Measurements from ENCODE around the gene RGMA.
"Not testable (repeated sequence)": the region's sequence is repeated elsewhere in the genome, so short reads cannot be mapped to it uniquely, and the experiment has no call there.

RGMA gene

DNA sequence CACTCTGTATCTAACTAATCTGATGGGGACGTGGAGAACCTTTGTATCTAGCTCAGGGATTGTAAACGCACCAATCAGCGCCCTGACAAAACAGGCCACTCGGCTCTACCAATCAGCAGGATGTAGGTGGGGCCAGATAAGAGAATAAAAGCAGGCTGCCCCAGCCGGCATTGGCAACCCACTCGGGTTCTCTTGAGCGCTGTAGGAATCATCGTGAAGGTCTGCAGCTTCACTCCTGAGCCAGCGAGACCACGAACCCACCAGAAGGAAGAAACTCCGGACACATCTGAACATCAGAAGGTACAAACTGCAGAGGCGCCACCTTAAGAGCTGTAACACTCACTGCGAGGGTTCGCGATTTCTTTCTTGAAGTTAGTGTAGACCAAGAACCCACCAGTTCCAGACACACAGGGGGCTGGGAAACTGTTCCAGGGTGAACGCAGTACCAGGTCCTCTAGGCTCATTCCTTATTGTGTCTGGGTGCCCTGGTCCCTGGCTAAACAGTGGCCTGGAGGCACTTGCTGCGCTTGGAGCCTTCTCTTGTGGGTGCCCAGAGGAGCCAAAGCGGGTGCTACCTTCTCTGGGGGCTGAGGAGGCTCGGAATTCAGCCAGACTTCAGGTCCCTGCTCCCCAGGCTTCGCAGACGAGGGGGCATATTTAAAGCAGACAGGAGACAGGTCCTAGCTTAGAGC is 56.4 kb downstream of the RGMA start:
- not testable (repeated sequence) for DNase-seq

DNA sequence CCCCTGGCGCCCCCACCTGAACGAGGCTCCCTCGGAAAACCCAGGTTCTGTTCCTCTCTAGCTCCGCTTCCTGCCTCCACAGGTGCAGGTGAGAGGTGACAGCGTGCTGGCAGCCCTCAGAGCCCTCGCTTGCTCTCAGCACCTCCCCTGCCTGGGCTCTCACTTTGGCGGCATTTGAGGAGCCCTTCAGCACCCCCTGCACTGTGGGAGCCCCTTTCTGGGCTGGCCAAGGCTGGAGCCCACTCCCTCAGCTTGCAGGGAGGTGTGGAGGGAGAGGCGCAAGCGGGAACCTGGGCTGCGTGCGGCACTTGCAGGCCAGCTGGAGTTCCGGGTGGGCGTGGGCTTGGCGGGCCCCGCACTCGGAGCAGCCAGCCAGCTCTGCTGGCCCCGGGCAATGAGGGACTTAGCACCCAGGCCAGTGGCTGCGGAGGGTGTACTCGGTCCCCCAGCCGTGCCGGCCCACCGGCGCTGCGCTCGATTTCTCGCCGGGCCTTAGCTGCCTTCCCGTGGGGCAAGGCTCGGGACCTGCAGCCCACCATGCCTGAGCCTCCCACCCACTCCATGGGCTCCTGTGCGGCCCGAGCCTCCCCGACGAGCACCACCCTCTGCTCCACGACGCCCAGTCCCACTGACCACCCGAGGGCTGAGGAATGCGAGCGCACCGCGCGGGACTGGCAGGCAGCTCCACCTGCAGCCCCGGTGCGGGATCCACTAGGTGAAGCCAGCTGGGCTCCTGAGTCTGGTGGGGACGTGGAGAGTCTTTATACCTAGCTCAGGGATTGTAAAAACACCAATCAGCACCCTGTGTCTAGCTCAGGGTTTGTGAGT is 57.2 kb downstream of the RGMA start:
- DNase-seq = not testable (repeated sequence)

DNA sequence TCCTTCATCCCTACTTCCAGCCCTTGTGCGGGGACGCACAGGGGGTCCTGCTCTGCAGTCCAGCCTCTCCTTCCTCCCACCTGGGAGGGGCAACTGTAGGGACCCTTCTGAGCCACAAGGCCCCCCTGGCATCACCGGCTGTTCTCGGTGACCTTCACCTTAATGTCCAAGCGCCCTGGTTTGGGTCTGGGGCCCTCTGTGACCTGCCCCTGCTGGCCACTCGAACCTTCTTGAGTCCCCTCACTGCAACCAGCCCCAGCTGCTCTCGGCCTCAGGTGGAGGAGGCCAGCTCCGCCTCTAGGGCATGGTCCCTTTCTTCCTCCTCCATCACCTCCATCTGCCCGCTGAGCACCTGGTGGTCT is 57.9 kb downstream of the RGMA start:
- DNase-seq = no peak

- DNase-seq = no peak
These were observed 58.4 kb downstream of the RGMA start for GRCh38 chr15:93030430-93031102.

DNA sequence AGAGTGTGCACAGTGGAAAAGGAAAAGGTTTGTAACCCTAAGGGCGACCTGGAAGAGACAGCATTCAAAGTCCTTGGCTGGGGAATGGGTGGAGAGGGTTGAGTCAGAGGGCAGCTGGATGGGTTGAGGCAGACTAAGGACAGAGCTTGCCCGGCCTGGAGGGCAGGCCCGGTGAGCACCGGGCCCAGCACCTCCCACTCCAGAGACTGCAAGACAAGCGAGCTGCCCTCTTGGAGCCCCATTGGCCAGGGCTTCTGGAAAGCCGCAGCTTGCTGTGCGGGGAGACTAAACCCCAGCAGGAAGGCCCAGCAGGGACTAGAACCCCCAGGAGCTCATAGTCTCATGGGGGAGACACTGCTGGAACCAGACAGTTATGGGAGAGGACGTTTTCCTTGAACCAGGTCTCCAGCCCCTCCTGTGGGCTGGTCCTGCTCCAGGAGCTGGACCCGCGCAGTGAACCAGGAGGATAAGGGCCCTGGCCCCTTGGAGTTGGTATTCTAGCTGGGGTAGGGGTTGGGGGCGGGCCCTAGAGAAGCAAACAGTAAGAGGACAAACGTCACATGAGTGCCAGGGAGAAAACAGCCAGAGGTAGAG is 59.1 kb downstream of the RGMA start:
- DNase-seq = no peak

GRCh38 chr15:93029214-93029835 is 59.7 kb downstream of the RGMA start:
- no peak for DNase-seq

DNA sequence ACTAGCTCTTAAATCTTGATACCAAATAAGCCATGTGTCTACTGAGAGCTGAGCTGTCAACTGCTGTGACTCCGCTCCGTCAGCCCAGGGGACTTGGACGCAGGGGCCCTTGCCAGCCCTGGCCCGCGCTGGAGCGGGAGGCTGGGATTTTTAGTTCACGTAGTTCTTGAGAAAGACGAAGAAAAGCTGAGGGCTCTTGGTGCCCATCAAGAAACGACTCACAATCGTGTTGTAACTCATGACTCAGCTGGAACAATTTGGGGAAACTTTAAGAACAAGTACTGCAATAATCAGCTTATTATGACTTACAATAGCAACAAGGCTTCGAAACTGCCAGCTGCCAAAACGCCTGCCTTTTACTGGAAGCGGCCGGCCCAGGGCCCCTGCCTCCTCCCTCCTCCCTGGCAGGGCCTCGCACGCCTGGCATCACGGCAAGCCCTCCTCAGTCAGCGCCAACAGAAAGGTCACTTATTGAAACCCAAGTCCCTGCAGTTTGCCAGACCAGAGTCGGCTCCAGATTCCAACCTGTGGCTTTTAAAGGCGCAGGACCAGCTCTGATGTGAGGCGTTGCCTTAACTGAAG is 60.3 kb downstream of the RGMA start:
- no peak for DNase-seq

DNA sequence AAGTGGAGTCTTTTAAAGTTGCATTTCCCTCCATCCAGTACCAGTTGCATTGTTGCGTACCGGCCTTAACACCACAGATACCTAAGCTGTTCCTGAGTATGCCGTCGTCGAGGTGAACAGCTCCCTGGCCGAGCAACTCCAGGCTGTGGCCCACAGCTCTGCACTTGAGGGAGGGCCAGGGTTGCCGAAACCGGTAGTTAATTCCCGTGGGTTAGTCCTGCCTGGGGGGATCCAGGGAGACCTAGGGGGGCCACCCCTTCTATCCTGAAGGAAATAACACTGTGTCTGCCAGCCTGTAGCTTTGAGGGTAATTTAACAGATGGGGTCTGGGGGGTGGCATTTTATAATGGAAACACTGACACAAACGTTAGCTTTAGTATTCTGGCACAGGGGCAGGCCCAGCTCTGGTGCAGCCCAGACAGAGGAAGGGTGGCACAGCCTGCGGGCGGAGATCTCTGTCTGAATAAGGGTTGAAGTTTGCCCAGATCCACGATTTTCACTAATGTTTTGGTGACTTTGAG is 60.8 kb downstream of the RGMA start:
- no peak for DNase-seq

DNA sequence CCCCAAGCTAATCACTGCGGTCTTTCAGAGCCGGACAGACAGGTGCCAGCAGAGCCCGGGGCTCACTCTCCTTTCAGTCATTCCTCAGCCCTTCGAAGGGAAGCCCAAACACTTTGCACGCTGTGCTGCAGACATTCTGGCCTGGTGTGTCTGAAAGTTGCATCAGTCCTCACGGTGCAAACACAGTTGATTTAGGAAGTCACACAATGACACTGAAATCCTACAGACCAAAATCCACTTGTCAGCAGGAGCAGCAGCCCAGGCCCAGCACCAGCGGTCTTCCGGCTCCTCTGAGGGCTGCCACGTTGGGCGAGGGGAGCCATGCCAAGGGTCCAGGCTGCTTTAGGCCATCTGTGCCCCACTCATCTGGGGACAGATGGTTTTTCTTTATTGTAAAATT is 61.6 kb downstream of the RGMA start:
- DNase-seq = no peak

DNA sequence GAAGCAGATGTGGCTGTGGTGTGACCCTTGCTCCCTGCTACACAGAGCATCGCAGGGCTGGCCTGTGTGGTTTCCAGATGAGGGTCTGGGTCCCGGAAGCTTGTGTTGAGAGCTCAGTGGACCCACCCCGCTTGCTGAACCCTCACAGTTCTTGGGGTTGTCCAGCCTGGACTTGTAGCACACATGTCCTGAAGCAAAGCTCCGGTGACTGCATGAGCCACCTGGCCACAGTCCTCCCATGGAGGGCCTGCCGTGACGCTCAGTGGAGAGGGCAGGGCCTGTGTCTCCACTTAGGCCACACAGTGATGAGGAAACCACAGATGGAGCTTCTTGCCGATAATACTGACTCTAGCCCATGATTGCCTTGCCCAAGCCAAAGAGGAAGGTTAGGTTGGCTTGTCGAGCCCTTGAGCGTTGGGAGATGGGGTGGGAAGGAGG is 62.6 kb downstream of the RGMA start:
- no peak for DNase-seq

GRCh38 chr15:93025625-93025982 is 63.4 kb downstream of the RGMA start:
- DNase-seq = no peak

- no peak for DNase-seq
These were observed 64.0 kb downstream of the RGMA start for GRCh38 chr15:93024716-93025624.

DNA sequence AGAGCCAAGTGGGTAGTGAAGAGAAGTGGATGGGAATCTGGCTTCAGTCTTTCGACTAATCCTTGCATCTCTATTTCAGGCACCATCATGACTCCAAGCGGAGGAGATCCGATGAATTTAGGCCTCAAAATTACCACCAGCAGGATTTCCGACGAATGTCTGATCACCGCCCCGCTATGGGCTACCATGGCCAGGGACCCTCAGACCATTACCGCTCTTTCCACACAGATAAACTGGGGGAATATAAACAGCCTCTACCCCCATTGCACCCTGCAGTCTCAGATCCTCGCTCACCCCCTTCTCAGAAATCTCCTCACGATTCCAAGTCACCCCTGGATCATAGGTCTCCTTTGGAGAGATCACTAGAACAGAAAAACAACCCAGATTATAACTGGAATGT is 64.7 kb downstream of the RGMA start:
- DNase-seq = no peak

- DNase-seq = no peak
These were observed 67.8 kb downstream of the RGMA start for GRCh38 chr15:93020976-93021772.

DNA sequence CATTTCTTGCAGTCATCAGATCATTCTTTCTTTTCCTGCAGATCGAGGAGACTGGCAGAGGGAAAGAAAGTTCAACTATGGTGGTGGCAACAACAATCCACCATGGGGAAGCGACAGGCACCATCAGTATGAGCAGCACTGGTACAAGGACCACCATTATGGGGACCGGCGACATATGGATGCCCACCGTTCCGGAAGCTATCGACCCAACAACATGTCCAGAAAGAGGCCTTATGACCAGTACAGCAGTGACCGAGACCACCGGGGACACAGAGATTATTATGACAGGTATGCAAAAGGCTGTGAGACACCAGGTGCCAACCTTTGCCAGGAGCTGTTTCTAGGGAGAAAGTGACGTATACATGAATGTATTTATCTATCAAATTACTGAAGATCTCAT is 69.0 kb downstream of the RGMA start:
- no peak for DNase-seq

DNA sequence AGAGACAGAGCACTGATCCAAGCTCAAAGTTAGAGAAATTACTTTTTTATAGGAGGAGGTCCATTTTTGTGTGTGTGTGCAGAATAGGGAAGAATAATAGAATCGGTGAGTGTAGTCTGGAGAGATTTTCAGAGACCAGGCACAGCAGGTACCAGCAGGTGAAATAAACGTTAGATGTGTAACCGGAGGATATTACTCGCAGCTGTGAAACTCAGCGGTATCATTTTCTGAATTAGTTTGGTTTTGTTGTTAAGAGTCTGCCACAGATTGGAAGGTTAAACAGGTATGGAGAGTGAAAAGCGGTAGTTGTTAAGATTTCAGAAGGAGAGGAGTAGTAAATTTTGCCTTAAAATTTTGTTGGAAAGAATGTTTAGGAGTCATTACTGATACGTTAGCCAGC is 69.9 kb downstream of the RGMA start:
- no peak for DNase-seq

DNA sequence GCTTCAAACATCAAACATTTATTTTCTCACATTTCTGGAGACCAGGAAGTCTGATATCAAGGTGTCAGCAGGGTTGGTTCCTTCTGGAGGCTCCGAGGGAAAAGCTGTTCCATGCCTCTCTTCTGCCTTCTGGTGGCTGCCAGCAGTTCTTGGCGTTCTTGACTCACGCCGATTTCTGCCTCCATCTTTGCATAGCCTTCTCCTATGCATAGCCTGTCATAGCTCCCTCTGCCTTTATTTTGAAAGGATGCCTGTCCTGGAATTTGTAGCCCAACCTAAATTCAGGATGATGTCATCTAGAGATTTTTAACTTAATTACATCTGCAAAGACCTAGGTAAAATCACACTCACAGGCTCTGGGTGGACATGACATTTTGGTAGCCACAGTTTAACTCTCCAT is 70.4 kb downstream of the RGMA start:
- DNase-seq = no peak

GRCh38 chr15:93017526-93017925 is 71.5 kb downstream of the RGMA start:
- no peak for DNase-seq

- no peak for DNase-seq
These were observed 76.2 kb downstream of the RGMA start for GRCh38 chr15:93012786-93013185.

DNA sequence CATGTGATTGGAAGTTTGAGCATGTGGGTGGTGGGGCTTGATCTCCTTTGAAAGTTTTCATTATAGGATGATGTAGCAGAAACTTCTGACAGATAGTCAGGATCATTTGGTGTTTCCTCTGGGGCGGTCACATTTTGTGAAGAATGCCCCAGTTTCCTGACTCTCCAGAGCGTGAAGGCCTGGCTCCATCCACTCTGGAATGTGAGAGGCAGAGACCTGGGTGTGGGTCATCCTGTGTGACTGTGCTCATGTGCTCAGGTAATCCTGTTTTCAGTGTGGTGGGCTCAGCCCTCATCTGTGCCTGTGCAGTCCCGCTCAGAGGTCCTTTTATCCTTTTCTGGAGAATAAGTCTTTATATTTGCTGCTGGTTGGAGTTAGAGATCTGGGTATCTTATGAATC is 81.0 kb downstream of the RGMA start:
- DNase-seq = no peak

- no peak for DNase-seq
These were observed 83.9 kb downstream of the RGMA start for GRCh38 chr15:93005133-93005532.

Data from NCI-H2081 treated with DMSO at 0.1 percent for 48 hours (cell line).